Fibroblast of peridontal ligament (primary cell): ENCODE results near the gene TIGD2.
A peak's percentile ranks its signal among the peaks of the same experiment; 100 is the strongest.
"Not testable (repeated sequence)": the region's sequence is repeated elsewhere in the genome, so short reads cannot be mapped to it uniquely, and the experiment has no call there.

Experiments
- DNase-seq: peaks from one replicate; pipeline ENCODE4 v3.0.0-alpha.2; 2010; ENCODE audit errors: extremely low read depth

Gene TIGD2

DNA sequence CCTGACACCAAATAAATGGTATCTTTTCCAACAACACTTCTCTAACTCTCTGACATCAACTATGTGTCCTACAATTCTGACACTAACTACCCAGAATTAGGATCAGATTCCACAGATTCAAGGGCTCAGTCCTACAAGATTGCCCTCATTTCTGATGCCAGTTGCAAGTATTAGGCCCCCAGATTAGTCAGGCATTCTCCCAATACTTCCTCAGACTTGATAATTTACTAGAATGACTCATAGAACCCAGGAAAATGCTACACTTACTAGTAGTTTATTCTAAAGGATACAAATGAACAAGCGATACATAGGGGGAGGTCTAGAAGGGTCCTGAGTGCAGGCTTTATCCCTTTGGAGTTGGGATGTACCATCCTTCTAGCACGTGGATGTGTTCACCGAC lies 8.5 kb downstream of the TIGD2 start:
- no peak for DNase-seq

DNA sequence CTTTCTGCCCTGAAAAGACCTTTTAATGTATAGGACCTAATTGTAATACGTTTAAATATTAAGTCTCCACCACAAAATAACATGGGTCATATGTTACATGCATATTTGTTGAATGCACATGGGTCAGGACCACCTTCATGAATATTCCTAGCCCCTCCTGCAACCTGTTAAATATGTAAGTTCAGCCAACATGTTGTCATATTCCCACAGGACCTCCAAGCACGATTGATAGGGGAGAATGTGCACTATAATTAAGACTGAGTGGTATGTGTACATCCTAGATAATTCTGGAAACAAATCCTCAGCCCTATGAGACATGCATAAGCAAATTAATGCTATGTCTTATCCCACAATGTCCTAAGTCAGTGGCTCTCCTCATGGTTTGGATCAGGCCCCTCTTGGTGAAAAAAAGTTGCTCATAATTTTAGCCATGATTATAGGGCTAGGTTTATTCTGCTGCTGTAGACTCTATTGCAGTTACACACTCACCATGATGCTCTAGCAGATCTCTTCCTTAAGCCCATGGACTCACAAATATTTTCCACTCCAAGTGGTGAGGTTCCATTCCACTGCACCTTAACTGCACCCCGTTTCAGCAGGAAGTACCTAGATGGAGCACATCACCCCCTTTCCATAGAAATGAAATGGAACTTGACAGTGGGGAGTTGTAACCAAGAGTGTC lies 10.2 kb downstream of the TIGD2 start:
- no peak for DNase-seq

DNA sequence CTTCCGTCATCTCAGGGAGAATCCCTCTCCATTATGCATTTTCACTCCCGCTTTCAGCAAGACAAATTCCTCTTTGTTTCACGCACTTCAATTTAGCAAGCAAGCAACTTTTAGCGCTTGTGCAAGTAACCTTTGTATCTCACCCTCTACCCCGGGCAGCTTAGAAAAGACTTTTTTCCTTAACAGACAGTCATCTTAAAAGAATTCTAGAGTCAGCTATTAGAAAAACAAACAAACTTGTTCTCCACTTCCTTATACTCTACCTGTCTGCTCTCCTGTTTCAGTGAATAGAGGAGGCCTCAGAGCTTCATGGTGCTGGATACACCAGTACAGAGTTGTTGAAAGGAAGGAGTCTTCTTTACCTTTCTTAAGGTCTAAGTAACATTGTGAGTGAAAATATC lies 12.1 kb downstream of the TIGD2 start:
- no peak for DNase-seq

GRCh38 chr4:89125901-89126782 lies 14.8 kb downstream of the TIGD2 start:
- no peak for DNase-seq

GRCh38 chr4:89129080-89129640 lies 17.8 kb downstream of the TIGD2 start:
- DNase-seq: peak; percentile 85

GRCh38 chr4:89134775-89135319 lies 23.5 kb downstream of the TIGD2 start:
- peak; percentile 89 for DNase-seq

- DNase-seq: peak; percentile 60
These were observed 25.2 kb downstream of the TIGD2 start for GRCh38 chr4:89136525-89136924.

DNA sequence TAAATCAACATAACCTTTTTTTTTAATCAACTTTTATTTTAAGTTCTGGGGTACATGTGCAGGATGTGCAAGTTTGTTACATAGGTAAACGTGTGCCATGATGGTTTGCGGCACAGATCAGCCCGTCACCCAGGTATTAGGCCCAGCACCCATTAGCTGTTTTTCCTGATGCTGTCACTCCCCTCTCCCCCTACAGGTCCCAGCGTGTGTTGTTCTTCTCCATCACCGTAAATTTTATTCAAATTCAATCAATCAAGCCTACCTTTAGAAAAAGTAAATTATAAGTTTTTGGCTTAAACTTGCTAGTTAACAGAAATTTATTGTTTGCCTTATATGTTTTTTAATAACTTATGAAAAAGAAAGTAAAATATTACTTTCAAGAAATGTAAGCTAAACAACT lies 25.9 kb downstream of the TIGD2 start:
- DNase-seq: no peak

- DNase-seq: no peak
These were observed 26.4 kb downstream of the TIGD2 start for GRCh38 chr4:89137695-89138094.

DNA sequence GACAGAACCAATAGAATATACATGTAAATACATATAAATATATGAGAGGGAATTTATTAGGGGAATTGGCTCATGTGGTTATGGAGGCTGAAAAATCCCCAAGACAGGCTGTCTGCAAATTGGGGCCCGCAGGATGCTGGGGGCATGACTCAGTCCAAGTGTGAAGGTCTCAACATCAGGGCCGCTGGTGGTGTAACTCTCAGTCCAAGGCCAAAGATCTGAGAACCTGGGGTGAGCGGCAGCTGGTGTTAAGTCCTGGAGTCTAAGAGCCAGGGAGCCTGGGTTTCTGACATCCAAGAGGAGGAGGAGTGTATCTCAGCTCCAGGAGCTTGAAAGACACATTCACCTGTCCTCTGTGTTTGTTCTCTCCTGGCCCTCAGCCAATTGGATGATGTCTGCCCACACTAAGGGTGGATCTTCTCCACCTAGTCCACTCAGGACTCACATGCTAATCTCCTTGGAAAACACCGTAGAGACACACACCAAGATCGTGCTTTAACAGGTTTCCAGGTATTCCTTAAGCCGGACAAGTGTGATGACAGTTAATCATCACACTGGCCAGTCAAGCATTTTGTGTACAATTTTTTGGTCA lies 28.9 kb downstream of the TIGD2 start:
- DNase-seq: no peak

DNA sequence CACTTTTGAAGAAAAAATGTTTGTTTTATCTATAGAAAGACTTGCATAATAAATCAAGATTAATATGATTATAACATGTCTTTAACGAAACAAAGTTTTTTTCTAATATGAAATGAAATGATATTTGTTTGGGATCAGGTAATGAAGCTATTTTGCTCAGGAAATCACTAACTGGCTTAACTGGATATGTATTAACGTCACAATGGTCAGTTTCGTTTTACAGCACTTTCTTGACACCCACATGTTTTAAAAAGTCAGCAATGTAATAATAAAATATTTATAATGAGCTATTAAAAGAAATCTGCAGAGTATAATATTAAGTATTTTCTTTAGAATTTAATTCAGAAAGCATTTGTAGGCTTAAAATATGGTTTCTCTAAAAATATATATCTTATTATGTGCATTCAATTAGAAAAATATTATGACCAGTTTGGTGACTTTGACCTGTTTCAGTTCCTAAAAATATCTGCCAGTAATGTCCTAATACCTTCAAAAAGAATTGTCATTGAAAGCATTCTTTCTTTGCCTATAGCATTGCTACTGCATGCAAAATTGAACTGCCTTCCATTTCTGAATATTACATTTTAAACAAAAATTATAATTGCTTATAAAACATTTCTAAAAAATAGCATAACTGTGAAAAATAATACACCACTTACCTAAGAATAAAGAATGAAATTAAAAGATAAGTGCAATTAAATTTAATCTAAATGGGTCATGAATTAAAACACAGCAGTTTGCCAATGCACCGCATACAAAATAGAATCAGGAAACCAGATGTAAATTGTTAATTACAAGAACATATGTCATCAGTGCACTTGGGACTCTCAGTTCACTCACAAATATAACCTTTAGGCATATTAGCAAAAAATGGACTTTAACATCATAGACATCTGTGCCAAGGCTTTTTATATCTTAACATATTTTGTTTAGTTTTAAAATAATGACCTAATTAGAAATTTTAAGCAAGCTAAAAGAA lies 31.6 kb downstream of the TIGD2 start:
- no peak for DNase-seq

DNA sequence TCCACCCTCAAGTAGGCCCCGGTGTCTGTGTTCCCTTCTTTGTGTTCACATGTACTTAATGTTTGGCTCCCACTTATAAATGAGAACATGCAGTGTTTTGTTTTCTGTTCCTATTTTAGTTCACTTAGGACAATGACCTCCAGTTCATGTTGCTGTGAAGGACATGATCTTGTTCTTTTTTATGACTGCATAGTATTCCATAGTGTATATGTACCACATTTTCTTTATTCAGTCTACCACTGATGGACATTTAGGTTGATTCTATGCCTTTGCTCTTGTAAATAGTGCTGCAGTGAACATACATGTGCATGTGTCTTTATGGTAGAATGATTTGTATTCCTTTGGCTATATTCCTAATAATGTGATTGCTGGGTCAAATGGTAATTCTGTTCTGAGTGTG lies 33.3 kb downstream of the TIGD2 start:
- DNase-seq: not testable (repeated sequence)

- no peak for DNase-seq
These were observed 34.9 kb downstream of the TIGD2 start for GRCh38 chr4:89146196-89146595.

DNA sequence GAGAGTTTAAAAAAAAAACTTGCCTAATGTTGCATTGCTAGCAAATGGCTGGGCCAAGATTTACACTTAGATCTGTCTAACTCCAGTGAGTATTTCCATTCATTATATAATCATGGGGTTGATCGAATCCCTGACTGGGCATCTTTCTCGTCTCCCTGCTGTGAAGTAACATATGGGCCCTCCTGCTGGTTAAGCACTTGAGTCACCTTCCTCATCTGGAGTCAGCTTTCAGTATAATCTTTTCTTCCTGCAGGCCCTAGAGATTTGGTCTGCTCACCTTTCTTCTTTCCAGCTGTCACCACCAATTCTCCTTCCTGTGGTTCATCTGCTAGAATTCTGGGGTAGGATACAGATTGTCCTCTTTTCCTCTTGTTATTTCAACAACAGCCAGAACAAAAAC lies 41.6 kb downstream of the TIGD2 start:
- no peak for DNase-seq

GRCh38 chr4:89156174-89156914 lies 45.0 kb downstream of the TIGD2 start:
- no peak for DNase-seq

DNA sequence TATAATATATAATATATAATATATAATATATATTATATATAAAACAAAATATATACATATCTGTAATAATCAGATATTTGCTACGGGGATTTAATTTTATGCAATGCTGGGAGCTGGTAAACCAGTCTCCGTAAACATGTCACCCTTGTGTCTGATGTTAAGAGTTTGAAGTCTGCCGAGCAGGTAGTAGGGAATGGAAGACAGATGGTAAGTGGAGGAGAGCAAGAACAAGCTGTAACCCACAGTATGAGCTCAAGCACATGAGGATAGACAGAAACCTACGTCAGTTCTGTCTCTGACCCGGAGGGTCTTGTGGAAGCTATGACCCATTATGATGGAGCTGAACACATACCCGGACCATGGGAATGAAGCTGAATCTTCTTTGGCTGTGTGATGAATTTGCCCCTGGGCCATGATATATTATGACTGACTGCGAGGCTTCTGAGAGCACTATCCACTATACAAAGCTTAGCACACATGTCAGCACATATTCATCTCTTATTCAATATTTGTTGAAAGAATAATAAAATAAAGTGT lies 46.2 kb downstream of the TIGD2 start:
- no peak for DNase-seq

- DNase-seq: peak; percentile 72
These were observed 47.7 kb downstream of the TIGD2 start for GRCh38 chr4:89158884-89159503.

- no peak for DNase-seq
These were observed 49.5 kb downstream of the TIGD2 start for GRCh38 chr4:89160806-89161205.

DNA sequence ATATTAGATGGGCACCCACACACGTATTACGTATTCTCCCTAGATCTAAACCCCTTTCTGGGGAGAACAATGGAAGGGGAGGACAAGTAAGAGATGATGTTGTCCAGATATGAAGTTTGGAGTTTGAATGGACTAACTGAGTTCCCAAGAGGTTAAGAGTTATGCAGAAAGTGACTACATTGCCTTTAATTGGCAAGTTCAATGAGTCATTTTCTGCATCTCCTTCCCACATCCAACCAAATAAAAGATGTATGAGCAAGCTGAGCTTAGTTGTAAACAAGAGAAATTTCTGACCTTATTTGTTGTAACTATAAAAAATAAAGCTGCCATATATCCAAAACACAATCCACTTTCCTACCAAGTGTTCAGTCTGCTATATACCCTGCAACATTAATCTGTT lies 50.5 kb downstream of the TIGD2 start:
- peak; percentile 45 for DNase-seq

DNA sequence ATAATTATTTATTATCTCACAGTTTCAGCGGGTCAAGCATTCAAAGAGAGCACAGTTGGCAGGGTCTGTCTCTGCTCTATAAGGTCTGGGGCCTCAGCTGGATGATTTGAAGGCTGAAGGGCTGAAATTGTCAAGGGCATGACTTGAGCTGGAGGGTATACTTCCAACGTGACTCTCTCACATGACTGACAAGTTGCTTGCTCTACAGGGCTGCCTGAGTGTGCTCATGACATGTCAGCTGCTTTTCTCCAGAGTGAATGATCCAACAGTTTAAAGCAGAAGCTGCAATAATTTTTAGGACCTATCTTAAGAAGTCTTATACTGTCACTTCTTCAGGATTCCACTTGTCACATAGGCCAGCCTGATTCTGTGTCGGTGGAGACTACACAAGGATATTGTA lies 51.2 kb downstream of the TIGD2 start:
- DNase-seq: no peak
